Endothelial cell of umbilical vein (primary cell): Measurements from ENCODE around the gene NUB1. TPM values are rescaled to one million over a fixed set of nuclear protein-coding genes. Genes with fewer than 3 reads are reported as not detected.
A peak's percentile ranks its signal among the peaks of the same experiment; 100 is the strongest.

Experiments used
- BruUV-seq: library from RNA; stranded (reverse); fragments of 400-500 nt; replicated peaks from 2 replicates; lab custom pipeline; 2021; lab: Mats Ljungman, UMichigan
- CTCF ChIA-PET: fragments of 300-600, 350-600 bp; sonication (Branson Sonifier 250); formaldehyde crosslinking; loops from one replicate; lab custom pipeline; 2021; ENCODE audit warnings: antibody characterized with exemption, inconsistent platforms; lab: Charles Lee
- POLR2A ChIA-PET: fragments of 300-600, 350-600 bp; sonication (Branson Sonifier 250); formaldehyde crosslinking; loops from one replicate; lab custom pipeline; 2021; ENCODE audit warnings: antibody characterized with exemption, inconsistent platforms; lab: Charles Lee
- DNase-seq: peaks from one replicate; pipeline ENCODE4 v3.0.0-alpha.2; 2011; ENCODE audit warnings: low read depth, low spot score
- FAIRE-seq: peaks from 2 replicates; lab custom pipeline; 2011; peaks lifted over from hg19 to GRCh38; lab: Jason Lieb, UNC
- H2AFZ ChIP-seq: 2 replicates; pipeline ENCODE4 v1.6.0; 2012; ENCODE audit warnings: low read depth, low read length, control low read depth, inconsistent platforms
- H3K27ac ChIP-seq: 2 replicates; pipeline ENCODE4 v1.5.1; 2011; ENCODE audit warnings: low read depth, mild to moderate bottlenecking, control low read depth, low read length, moderate library complexity; ENCODE audit not compliant: insufficient read depth
- H3K27me3 ChIP-seq, 2 experiments: 2 replicates each; pipeline versions ENCODE4 v1.6.0 to v1.6.1; 2011; ENCODE audit warnings: low read length in 2 of 2, mixed read lengths in 1 of 2; ENCODE audit not compliant: control insufficient read depth in 2 of 2, insufficient read depth in 2 of 2
- H3K36me3 ChIP-seq, 2 experiments: 2 replicates in 1 of 2; 3 replicates in 1 of 2; pipeline ENCODE4 v1.5.1; 2011; ENCODE audit warnings: low read length in 2 of 2, mild to moderate bottlenecking in 1 of 2, moderate library complexity in 1 of 2; ENCODE audit not compliant: control insufficient read depth in 2 of 2, insufficient read depth in 2 of 2; ENCODE audit errors: extremely low read depth in 1 of 2
- H3K4me1 ChIP-seq: 3 replicates; pipeline ENCODE4 v1.5.1; 2011; ENCODE audit warnings: mild to moderate bottlenecking, low read length; ENCODE audit not compliant: control insufficient read depth, insufficient read depth; ENCODE audit errors: extremely low read depth
- H3K4me2 ChIP-seq: 2 replicates; pipeline ENCODE4 v1.6.1; 2011; ENCODE audit warnings: low read length, control low read depth, mixed read lengths; ENCODE audit not compliant: insufficient read depth
- H3K4me3 ChIP-seq, 3 experiments: fragments of 200-600 bp in 1 of 3; sonication (generic), shearing (Covaris generic) in 1 of 3; replicated peaks in 1 of 3; 2 replicates each; pipeline ENCODE4 v1.5.1; 2011 to 2016; ENCODE audit warnings: control low read depth in 3 of 3, low read length in 3 of 3, mild to moderate bottlenecking in 2 of 3, inconsistent platforms in 1 of 3, low read depth in 1 of 3, moderate library complexity in 1 of 3; ENCODE audit not compliant: insufficient read depth in 1 of 3
- H3K79me2 ChIP-seq: 2 replicates; pipeline ENCODE4 v1.6.0; 2012; ENCODE audit warnings: low read length, inconsistent platforms; ENCODE audit not compliant: control insufficient read depth, insufficient read depth
- H3K9ac ChIP-seq: replicated peaks from 2 replicates; pipeline ENCODE3; 2011; ENCODE audit warnings: low read length, control low read depth; ENCODE audit not compliant: insufficient read depth; ENCODE audit errors: extremely low read depth
- H3K9me1 ChIP-seq: replicated peaks from 3 replicates; pipeline ENCODE4 v1.6.0; 2011; ENCODE audit warnings: mild to moderate bottlenecking, low read length; ENCODE audit not compliant: control insufficient read depth, insufficient read depth; ENCODE audit errors: extremely low read depth
- H3K9me3 ChIP-seq: replicated peaks from 2 replicates; pipeline ENCODE4 v1.5.1; 2012; ENCODE audit warnings: low read length, inconsistent platforms; ENCODE audit not compliant: control insufficient read depth, insufficient read depth
- H4K20me1 ChIP-seq: replicated peaks from 2 replicates; pipeline ENCODE3; 2011; ENCODE audit warnings: mild to moderate bottlenecking, low read length; ENCODE audit not compliant: control insufficient read depth, insufficient read depth; ENCODE audit errors: extremely low read depth
- EZH2 ChIP-seq: IDR thresholded peaks from 2 replicates; pipeline ENCODE4 v1.6.1; 2012; ENCODE audit warnings: borderline replicate concordance, low read depth, mild to moderate bottlenecking, moderate library complexity, low read length, inconsistent platforms; ENCODE audit not compliant: severe bottlenecking
- FOS ChIP-seq: IDR thresholded peaks from 2 replicates; pipeline ENCODE4 v1.6.1; 2011; ENCODE audit warnings: mild to moderate bottlenecking, low read length, moderate library complexity, borderline replicate concordance; ENCODE audit not compliant: insufficient read depth
- GATA2 ChIP-seq: IDR thresholded peaks from 2 replicates; pipeline ENCODE4 v1.7.0; 2011; ENCODE audit warnings: low read depth, mild to moderate bottlenecking, moderate library complexity, mixed read lengths, low read length; ENCODE audit not compliant: insufficient read length, insufficient read depth
- JUN ChIP-seq: IDR thresholded peaks from 2 replicates; pipeline ENCODE4 v1.6.1; 2011; ENCODE audit warnings: borderline replicate concordance, low read depth; ENCODE audit not compliant: insufficient read length, insufficient read depth
- MYC ChIP-seq: IDR thresholded peaks from one replicate; pipeline ENCODE4 v1.6.1; 2011; ENCODE audit warnings: mild to moderate bottlenecking, low read depth, low read length
- POLR2A ChIP-seq: IDR thresholded peaks from 2 replicates; pipeline ENCODE4 v1.6.1; 2012; ENCODE audit warnings: low read depth, mild to moderate bottlenecking, control low read depth, low read length
- POLR2AphosphoS5 ChIP-seq: IDR thresholded peaks from 2 replicates; pipeline ENCODE4 v1.6.1; 2012; ENCODE audit warnings: low read depth, mild to moderate bottlenecking, control low read depth, low read length, moderate library complexity; ENCODE audit not compliant: insufficient read depth
- dilution Hi-C: fragments of 300-500 bp; cut with MboI; formaldehyde crosslinking; loops from one replicate; pipeline ENCODE4 v1.15.0; 2019; ENCODE audit warnings: low sequenced_read_pairs; ENCODE audit not compliant: extremely low pct_ligation_motif_present
- intact Hi-C: fragments of 100-400 bp; cut with micrococcal nuclease; formaldehyde crosslinking; loops from one replicate; pipeline ENCODE4 v1.10.0; 2022
- polyA plus RNA-seq, 4 experiments: library from polyadenylated mRNA; depleted of rRNA in 3 of 4; stranded (reverse) in 3 of 4; unstranded in 1 of 4; fragments of >200 nt; gene quantifications; 2 replicates each; pipeline versions ENCODE4 v1.2.1 to v1.2.3, GENCODE V29; 2011 to 2012; ENCODE audit warnings: missing spikeins in 1 of 4
- total RNA-seq: library from RNA; stranded (reverse); gene quantifications from 2 replicates; pipeline ENCODE4 v1.2.3, GENCODE V29; 2021
- TF ChIP-seq, protein P1 (sequence below), 2 donors: IDR thresholded peaks; 1 replicate in 1 of 2; 2 replicates in 1 of 2; pipeline ENCODE4 v1.5.1; 2011; ENCODE audit warnings: low read length in 2 of 2, mild to moderate bottlenecking in 2 of 2, moderate library complexity in 2 of 2, control low read depth in 1 of 2, inconsistent platforms in 1 of 2, low read depth in 1 of 2; ENCODE audit not compliant: insufficient read depth in 1 of 2; ENCODE audit errors: extremely low read depth in 1 of 2
- TF ChIP-seq, protein P2 (sequence below): IDR thresholded peaks from 2 replicates; pipeline ENCODE4 v1.6.1; 2011; ENCODE audit not compliant: insufficient read depth, insufficient read length

The NUB1 gene
- total and polyA plus RNA-seq, 2 donors (not counting 3 experiments of a cell fraction or from before 2014, with no cell fraction given), result 28.0 to 46.2 TPM

DNA sequence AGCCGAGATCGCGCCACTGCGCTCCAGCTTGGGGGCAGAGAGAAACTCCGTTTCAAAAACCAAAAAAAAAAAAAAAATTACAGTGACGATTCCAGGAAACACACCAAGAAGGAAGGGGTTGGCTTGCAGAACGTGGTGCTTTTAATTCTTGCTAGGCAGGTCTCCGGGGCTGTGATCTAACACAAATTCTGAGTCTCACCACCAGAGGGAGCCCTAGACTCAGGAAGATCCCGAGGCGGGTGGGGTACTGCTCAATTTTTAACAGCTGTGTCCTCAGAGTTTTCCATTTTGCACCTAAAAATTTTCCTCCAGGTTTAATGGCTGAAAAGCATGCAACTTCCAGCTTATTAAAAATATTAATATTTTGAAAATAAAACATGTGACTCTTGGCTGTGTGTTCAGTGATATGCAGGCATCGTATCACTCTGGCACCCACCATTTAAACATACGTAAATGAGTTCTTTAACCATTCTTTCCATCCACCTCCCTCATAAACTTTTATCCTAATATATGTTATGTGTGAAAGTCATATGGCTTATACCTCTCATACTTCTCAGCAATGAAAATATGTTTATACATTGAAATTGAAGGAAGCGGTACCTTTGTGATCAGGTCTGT, 26.5 kb upstream of the NUB1 start:
- H3K27ac ChIP-seq, result no peak overlapping the region
- H3K9me1 ChIP-seq, result no peaks in the 10 kb centered on the region
- H3K4me1 ChIP-seq, result no peaks in the 10 kb centered on the region
- H3K36me3 ChIP-seq, result no peaks in the 10 kb centered on the region
- H3K79me2 ChIP-seq, result no peaks in the 10 kb centered on the region
- no peak overlapping the region for H2AFZ ChIP-seq
- DNase-seq, result peak; percentile 48
- no TSS peak for BruUV-seq
- H3K4me2 ChIP-seq, result no peak overlapping the region
- FAIRE-seq, result peak; percentile 88
- no peak overlapping the region for H3K4me3 ChIP-seq
- H3K9ac ChIP-seq, result no peak overlapping the region
- ChIA-PET POLR2A (interaction anchor here (0.7 kb wide), 1 partner anchor 482 kb away, joined by 5 read pairs; no protein-coding TSS in a partner anchor), CTCF (interaction anchor here (0.6 to 4.4 kb wide), 24 partner anchors 10 to 617 kb away, joined by 3 to 92 read pairs (median 4); partner anchors contain the start of gene NUB1)
- peaks cover 0 to 6% of the 10 kb centered on the region in 2 experiments for H3K27me3 ChIP-seq
- no peaks in the 10 kb centered on the region for H4K20me1 ChIP-seq
- TF ChIP-seq, protein P1, sequence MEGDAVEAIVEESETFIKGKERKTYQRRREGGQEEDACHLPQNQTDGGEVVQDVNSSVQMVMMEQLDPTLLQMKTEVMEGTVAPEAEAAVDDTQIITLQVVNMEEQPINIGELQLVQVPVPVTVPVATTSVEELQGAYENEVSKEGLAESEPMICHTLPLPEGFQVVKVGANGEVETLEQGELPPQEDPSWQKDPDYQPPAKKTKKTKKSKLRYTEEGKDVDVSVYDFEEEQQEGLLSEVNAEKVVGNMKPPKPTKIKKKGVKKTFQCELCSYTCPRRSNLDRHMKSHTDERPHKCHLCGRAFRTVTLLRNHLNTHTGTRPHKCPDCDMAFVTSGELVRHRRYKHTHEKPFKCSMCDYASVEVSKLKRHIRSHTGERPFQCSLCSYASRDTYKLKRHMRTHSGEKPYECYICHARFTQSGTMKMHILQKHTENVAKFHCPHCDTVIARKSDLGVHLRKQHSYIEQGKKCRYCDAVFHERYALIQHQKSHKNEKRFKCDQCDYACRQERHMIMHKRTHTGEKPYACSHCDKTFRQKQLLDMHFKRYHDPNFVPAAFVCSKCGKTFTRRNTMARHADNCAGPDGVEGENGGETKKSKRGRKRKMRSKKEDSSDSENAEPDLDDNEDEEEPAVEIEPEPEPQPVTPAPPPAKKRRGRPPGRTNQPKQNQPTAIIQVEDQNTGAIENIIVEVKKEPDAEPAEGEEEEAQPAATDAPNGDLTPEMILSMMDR (IDR thresholded peaks at IDR 0.05; ENCODE audit: extremely low read depth in 1 of 2, insufficient read depth in 1 of 2, low read depth in 1 of 2, low read length in 2 of 2), result peak; percentile 71 to 74
- no peak for TF ChIP-seq FOS
- TF ChIP-seq JUN, result no peak
- no peaks in the 10 kb centered on the region for H3K9me3 ChIP-seq
- intact Hi-C loops (loop anchor here (1.0 kb wide), 2 partner anchors 35 to 133 kb away; no protein-coding TSS in a partner anchor), dilution Hi-C loops (no loop called here)

DNA sequence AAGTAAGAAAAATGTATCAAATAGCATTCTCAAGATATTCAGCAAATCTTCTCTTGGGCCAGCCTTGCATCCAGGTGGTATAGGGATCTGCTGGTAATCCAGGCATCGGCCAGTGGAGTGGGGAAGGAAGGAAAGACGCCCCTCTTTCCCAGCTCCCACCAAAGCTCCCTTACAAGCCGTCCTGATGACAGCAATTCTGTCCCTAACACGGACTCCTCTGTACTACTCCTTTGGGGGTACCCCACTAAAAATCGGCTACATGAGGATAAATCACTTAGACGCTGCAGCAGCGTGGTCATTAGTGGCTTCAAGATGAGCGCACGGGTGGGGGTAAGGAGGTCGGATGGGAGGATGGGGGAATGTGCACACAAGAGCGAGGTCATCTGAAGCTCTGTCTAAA, 24.7 kb upstream of the NUB1 start:
- no peaks in the 10 kb centered on the region for H3K4me1 ChIP-seq
- dilution Hi-C loops, result no loop called here
- no peak overlapping the region for H3K27ac ChIP-seq
- H3K4me2 ChIP-seq, result no peak overlapping the region
- no peaks in the 10 kb centered on the region for H3K79me2 ChIP-seq
- no peaks in the 10 kb centered on the region for H3K36me3 ChIP-seq
- no TSS peak for BruUV-seq
- intact Hi-C loops, result no loop called here
- H3K27me3 ChIP-seq, result peaks cover 0 to 6% of the 10 kb centered on the region in 2 experiments
- H3K9me3 ChIP-seq, result no peaks in the 10 kb centered on the region
- no peak overlapping the region for H2AFZ ChIP-seq
- H3K4me3 ChIP-seq, result no peak overlapping the region
- DNase-seq (no peak), FAIRE-seq (no peak)
- ChIA-PET POLR2A (no interaction called here), CTCF (interaction anchor here (1.0 to 4.4 kb wide), 7 partner anchors 9 to 132 kb away, joined by 4 to 92 read pairs (median 28); partner anchors contain the start of gene NUB1)
- no peak overlapping the region for H3K9ac ChIP-seq
- TF ChIP-seq MYC, result no peak
- no peak for TF ChIP-seq FOS
- TF ChIP-seq POLR2AphosphoS5, result no peak
- no peak for TF ChIP-seq GATA2
- no peak for TF ChIP-seq POLR2A
- no peak for TF ChIP-seq JUN
- TF ChIP-seq, protein P2, sequence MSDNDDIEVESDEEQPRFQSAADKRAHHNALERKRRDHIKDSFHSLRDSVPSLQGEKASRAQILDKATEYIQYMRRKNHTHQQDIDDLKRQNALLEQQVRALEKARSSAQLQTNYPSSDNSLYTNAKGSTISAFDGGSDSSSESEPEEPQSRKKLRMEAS, result no peak
- TF ChIP-seq, protein P1 (IDR thresholded peaks at IDR 0.05; ENCODE audit: extremely low read depth in 1 of 2, insufficient read depth in 1 of 2, low read depth in 1 of 2, low read length in 2 of 2), result no peak
- TF ChIP-seq EZH2, result no peak
- H3K9me1 ChIP-seq, result no peaks in the 10 kb centered on the region
- H4K20me1 ChIP-seq, result no peaks in the 10 kb centered on the region
